ENCODE results near the gene DACT2. TPM values are rescaled to one million over a fixed set of nuclear protein-coding genes. Genes with fewer than 3 reads are reported as not detected.

DACT2 gene
- total and polyA plus RNA-seq, 2 donors (not counting 1 experiment from before 2014, with no cell fraction given): not detected

- H3K27ac ChIP-seq (ENCODE audit: insufficient read depth, low read length): no peak overlapping the region
- H3K4me1 ChIP-seq (ENCODE audit: control insufficient read depth, extremely low read depth, insufficient read depth, low read length): no peaks in the 10 kb centered on the region
- no peaks in the 10 kb centered on the region for H3K9me3 ChIP-seq (ENCODE audit: control insufficient read depth, insufficient read depth, low read depth, low read length)
- H3K9ac ChIP-seq (ENCODE audit: insufficient read depth, low read length): no peak overlapping the region
- no peaks in the 10 kb centered on the region for H3K36me3 ChIP-seq (ENCODE audit: control insufficient read depth, insufficient read depth, low read length)
- H4K20me1 ChIP-seq (ENCODE audit: control insufficient read depth, extremely low read depth, insufficient read depth, low read length): no peaks in the 10 kb centered on the region
- H3K4me2 ChIP-seq (ENCODE audit: extremely low read depth, insufficient read depth, low read length): no peak overlapping the region
- H3K4me3 ChIP-seq (replicated peaks in 1 of 4; ENCODE audit: control extremely low read depth in 1 of 4, insufficient read depth in 1 of 4, low read depth in 3 of 4, low read length in 4 of 4): no peak overlapping the region
- DNase-seq (ENCODE audit: low read depth in 2 of 2): no peak
- no peaks in the 10 kb centered on the region for H3K27me3 ChIP-seq (ENCODE audit: control insufficient read depth, insufficient read depth, low read length)
- no peaks in the 10 kb centered on the region for H3K79me2 ChIP-seq (ENCODE audit: control insufficient read depth, insufficient read depth, low read length)
- H2AFZ ChIP-seq (ENCODE audit: low read length): no peak overlapping the region
- TF ChIP-seq EZH2 (IDR thresholded peaks at IDR 0.05; ENCODE audit: low read length, missing control alignments): no peak
- TF ChIP-seq, protein P1, sequence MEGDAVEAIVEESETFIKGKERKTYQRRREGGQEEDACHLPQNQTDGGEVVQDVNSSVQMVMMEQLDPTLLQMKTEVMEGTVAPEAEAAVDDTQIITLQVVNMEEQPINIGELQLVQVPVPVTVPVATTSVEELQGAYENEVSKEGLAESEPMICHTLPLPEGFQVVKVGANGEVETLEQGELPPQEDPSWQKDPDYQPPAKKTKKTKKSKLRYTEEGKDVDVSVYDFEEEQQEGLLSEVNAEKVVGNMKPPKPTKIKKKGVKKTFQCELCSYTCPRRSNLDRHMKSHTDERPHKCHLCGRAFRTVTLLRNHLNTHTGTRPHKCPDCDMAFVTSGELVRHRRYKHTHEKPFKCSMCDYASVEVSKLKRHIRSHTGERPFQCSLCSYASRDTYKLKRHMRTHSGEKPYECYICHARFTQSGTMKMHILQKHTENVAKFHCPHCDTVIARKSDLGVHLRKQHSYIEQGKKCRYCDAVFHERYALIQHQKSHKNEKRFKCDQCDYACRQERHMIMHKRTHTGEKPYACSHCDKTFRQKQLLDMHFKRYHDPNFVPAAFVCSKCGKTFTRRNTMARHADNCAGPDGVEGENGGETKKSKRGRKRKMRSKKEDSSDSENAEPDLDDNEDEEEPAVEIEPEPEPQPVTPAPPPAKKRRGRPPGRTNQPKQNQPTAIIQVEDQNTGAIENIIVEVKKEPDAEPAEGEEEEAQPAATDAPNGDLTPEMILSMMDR (conservative IDR thresholded peaks at IDR 0.05 in 1 of 2, IDR thresholded peaks at IDR 0.05 in 1 of 2; ENCODE audit: low read depth in 1 of 2, low read length in 2 of 2): no peak
These were observed 48.7 kb upstream of the DACT2 start for GRCh38 chr6:168368066-168368820.

GRCh38 chr6:168367285-168367751 lies 47.7 kb upstream of the DACT2 start:
- no peaks in the 10 kb centered on the region for H3K9me3 ChIP-seq (ENCODE audit: control insufficient read depth, insufficient read depth, low read depth, low read length)
- no peak overlapping the region for H3K4me2 ChIP-seq (ENCODE audit: extremely low read depth, insufficient read depth, low read length)
- TF ChIP-seq EZH2 (IDR thresholded peaks at IDR 0.05; ENCODE audit: low read length, missing control alignments): no peak
- TF ChIP-seq, protein P1 (conservative IDR thresholded peaks at IDR 0.05 in 1 of 2, IDR thresholded peaks at IDR 0.05 in 1 of 2; ENCODE audit: low read depth in 1 of 2, low read length in 2 of 2): no peak
- H4K20me1 ChIP-seq (ENCODE audit: control insufficient read depth, extremely low read depth, insufficient read depth, low read length): no peaks in the 10 kb centered on the region
- no peak overlapping the region for H3K9ac ChIP-seq (ENCODE audit: insufficient read depth, low read length)
- no peak overlapping the region for H3K4me3 ChIP-seq (replicated peaks in 1 of 4; ENCODE audit: control extremely low read depth in 1 of 4, insufficient read depth in 1 of 4, low read depth in 3 of 4, low read length in 4 of 4)
- H3K79me2 ChIP-seq (ENCODE audit: control insufficient read depth, insufficient read depth, low read length): no peaks in the 10 kb centered on the region
- no peak for DNase-seq (ENCODE audit: low read depth in 2 of 2)
- no peaks in the 10 kb centered on the region for H3K27me3 ChIP-seq (ENCODE audit: control insufficient read depth, insufficient read depth, low read length)
- H3K27ac ChIP-seq (ENCODE audit: insufficient read depth, low read length): no peak overlapping the region
- no peaks in the 10 kb centered on the region for H3K36me3 ChIP-seq (ENCODE audit: control insufficient read depth, insufficient read depth, low read length)
- H2AFZ ChIP-seq (ENCODE audit: low read length): no peak overlapping the region
- no peaks in the 10 kb centered on the region for H3K4me1 ChIP-seq (ENCODE audit: control insufficient read depth, extremely low read depth, insufficient read depth, low read length)

GRCh38 chr6:168366473-168366872 lies 46.9 kb upstream of the DACT2 start:
- Histone ChIP-seq H4K20me1 (ENCODE audit: control insufficient read depth, extremely low read depth, insufficient read depth, low read length) (no peaks in the 10 kb centered on the region), H3K27ac (ENCODE audit: insufficient read depth, low read length) (no peak overlapping the region), H3K9ac (ENCODE audit: insufficient read depth, low read length) (no peak overlapping the region), H3K36me3 (ENCODE audit: control insufficient read depth, insufficient read depth, low read length) (no peaks in the 10 kb centered on the region), H3K79me2 (ENCODE audit: control insufficient read depth, insufficient read depth, low read length) (no peaks in the 10 kb centered on the region), H3K4me3 (replicated peaks in 1 of 4; ENCODE audit: control extremely low read depth in 1 of 4, insufficient read depth in 1 of 4, low read depth in 3 of 4, low read length in 4 of 4) (no peak overlapping the region), H3K27me3 (ENCODE audit: control insufficient read depth, insufficient read depth, low read length) (no peaks in the 10 kb centered on the region), H2AFZ (ENCODE audit: low read length) (no peak overlapping the region), H3K4me2 (ENCODE audit: extremely low read depth, insufficient read depth, low read length) (no peak overlapping the region), H3K9me3 (ENCODE audit: control insufficient read depth, insufficient read depth, low read depth, low read length) (no peaks in the 10 kb centered on the region), H3K4me1 (ENCODE audit: control insufficient read depth, extremely low read depth, insufficient read depth, low read length) (no peaks in the 10 kb centered on the region)
- TF ChIP-seq EZH2 (IDR thresholded peaks at IDR 0.05; ENCODE audit: low read length, missing control alignments): no peak
- TF ChIP-seq, protein P1 (conservative IDR thresholded peaks at IDR 0.05 in 1 of 2, IDR thresholded peaks at IDR 0.05 in 1 of 2; ENCODE audit: low read depth in 1 of 2, low read length in 2 of 2): no peak
- DNase-seq (ENCODE audit: low read depth in 2 of 2): no peak
